Measurements from ENCODE around the gene SLC2A6.

Gene SLC2A6

GRCh38 chr9:133517711-133518110, 38.8 kb upstream of the SLC2A6 start:
- TF ChIP-seq, protein P1, sequence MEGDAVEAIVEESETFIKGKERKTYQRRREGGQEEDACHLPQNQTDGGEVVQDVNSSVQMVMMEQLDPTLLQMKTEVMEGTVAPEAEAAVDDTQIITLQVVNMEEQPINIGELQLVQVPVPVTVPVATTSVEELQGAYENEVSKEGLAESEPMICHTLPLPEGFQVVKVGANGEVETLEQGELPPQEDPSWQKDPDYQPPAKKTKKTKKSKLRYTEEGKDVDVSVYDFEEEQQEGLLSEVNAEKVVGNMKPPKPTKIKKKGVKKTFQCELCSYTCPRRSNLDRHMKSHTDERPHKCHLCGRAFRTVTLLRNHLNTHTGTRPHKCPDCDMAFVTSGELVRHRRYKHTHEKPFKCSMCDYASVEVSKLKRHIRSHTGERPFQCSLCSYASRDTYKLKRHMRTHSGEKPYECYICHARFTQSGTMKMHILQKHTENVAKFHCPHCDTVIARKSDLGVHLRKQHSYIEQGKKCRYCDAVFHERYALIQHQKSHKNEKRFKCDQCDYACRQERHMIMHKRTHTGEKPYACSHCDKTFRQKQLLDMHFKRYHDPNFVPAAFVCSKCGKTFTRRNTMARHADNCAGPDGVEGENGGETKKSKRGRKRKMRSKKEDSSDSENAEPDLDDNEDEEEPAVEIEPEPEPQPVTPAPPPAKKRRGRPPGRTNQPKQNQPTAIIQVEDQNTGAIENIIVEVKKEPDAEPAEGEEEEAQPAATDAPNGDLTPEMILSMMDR (IDR thresholded peaks at IDR 0.05; ENCODE audit: insufficient read depth, low read length, poor library complexity, severe bottlenecking), result no peak
- Histone ChIP-seq H3K27me3 (replicated peaks; ENCODE audit: control insufficient read depth, insufficient read depth, low read length) (peaks cover 4% of the 10 kb centered on the region; the same call in 1 of the 2 replicates), H3K4me3 (replicated peaks; ENCODE audit: low read depth, low read length) (no peak overlapping the region), H3K36me3 (ENCODE audit: control insufficient read depth, insufficient read depth, low read length) (no peaks in the 10 kb centered on the region)
- DNase-seq (ENCODE audit: extremely low read depth, insufficient read length), result no peak

DNA sequence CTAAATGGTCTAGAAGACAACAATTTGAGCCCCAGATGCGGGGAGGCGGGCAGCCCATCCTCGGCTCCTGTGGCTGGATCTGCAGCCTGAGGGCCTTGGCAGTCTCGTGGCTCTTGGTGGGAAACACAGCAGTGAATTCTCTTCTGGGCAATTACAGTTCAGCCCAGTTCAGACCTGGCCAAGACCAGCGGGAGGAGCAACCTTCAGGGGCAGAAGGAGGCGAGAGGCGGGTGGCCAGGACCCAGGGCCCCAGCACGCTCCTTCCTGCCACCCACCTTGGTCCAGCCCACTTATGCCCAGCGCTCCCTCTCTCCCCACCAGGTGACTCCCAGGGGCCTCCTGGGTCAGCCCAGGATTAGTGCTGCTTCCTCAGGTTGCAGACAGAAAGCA, 38.1 kb upstream of the SLC2A6 start:
- Histone ChIP-seq H3K27me3 (replicated peaks; ENCODE audit: control insufficient read depth, insufficient read depth, low read length) (peaks cover 4% of the 10 kb centered on the region; the same call in 1 of the 2 replicates), H3K4me3 (replicated peaks; ENCODE audit: low read depth, low read length) (no peak overlapping the region), H3K36me3 (ENCODE audit: control insufficient read depth, insufficient read depth, low read length) (no peaks in the 10 kb centered on the region)
- DNase-seq (ENCODE audit: extremely low read depth, insufficient read length), result no peak
- TF ChIP-seq, protein P1 (IDR thresholded peaks at IDR 0.05; ENCODE audit: insufficient read depth, low read length, poor library complexity, severe bottlenecking), result no peak

DNA sequence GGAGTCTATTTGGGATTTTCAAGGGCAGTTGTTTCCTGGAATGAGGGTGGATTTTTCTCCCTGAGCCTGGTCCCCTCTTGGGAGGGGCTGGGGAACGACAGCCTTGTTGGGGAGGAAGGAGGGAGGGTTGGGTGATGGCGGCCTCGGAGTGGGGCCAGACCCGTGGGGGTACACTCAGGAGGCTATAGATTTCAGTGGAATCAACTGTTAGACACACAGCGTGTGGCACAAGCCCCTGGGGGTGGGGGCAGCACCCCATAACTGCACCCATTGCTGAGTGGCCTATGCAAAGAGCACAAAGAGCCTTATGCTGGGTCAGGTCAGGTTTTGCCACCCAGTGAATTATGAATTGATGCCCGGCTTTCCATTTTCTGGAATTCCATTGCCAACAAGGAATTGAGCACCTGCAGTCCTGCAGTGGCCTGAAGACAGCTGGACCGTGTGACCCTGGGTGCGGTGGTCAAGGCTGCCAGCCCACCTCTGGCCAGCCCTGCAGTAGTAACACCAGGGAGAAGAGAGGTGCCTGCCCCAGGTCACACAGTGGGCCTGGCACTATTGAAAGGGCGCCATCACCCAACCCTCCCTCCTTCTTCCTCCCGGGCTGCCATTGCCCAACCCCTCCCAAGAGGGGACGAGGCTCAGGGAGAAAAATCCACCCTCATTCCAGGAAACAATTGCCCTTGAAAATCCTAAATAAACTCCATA, 37.5 kb upstream of the SLC2A6 start:
- Histone ChIP-seq H3K36me3 (ENCODE audit: control insufficient read depth, insufficient read depth, low read length) (no peaks in the 10 kb centered on the region), H3K4me3 (replicated peaks; ENCODE audit: low read depth, low read length) (no peak overlapping the region), H3K27me3 (replicated peaks; ENCODE audit: control insufficient read depth, insufficient read depth, low read length) (peaks cover 4% of the 10 kb centered on the region; the same call in 1 of the 2 replicates)
- no peak for DNase-seq (ENCODE audit: extremely low read depth, insufficient read length)
- TF ChIP-seq, protein P1 (IDR thresholded peaks at IDR 0.05; ENCODE audit: insufficient read depth, low read length, poor library complexity, severe bottlenecking), result no peak

- TF ChIP-seq, protein P1 (IDR thresholded peaks at IDR 0.05; ENCODE audit: insufficient read depth, low read length, poor library complexity, severe bottlenecking), result no peak
Observed at GRCh38 chr9:133515615-133516255, 36.8 kb upstream of the SLC2A6 start.

DNA sequence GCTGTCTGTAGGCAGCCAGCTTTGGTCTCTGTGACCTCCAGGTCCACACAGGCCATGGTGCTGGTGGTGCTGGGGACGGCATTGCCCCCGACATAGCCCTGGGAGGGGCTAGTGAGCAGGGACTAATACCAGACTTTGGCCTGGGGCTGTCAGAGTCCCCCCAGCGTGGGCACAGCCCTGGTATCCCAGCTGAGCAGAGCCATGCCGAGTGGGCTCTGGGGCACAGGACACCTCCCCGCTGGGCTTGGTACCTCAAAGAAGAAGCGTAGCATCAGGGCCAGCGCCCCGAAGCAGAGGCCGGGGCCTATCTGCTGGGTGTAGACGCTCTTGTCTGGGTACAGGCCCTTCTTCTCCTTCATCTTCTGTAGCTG, 36.3 kb upstream of the SLC2A6 start:
- Histone ChIP-seq H3K27me3 (replicated peaks; ENCODE audit: control insufficient read depth, insufficient read depth, low read length) (peaks cover 4% of the 10 kb centered on the region; the same call in 1 of the 2 replicates), H3K36me3 (ENCODE audit: control insufficient read depth, insufficient read depth, low read length) (no peaks in the 10 kb centered on the region), H3K4me3 (replicated peaks; ENCODE audit: low read depth, low read length) (no peak overlapping the region)
- TF ChIP-seq, protein P1 (IDR thresholded peaks at IDR 0.05; ENCODE audit: insufficient read depth, low read length, poor library complexity, severe bottlenecking), result no peak
- no peak for DNase-seq (ENCODE audit: extremely low read depth, insufficient read length)

More at GRCh38 chr9:133515615-133516255, 36.8 kb upstream of the SLC2A6 start:
- Histone ChIP-seq H3K36me3 (ENCODE audit: control insufficient read depth, insufficient read depth, low read length) (no peaks in the 10 kb centered on the region), H3K27me3 (replicated peaks; ENCODE audit: control insufficient read depth, insufficient read depth, low read length) (peaks cover 4% of the 10 kb centered on the region; the same call in 1 of the 2 replicates), H3K4me3 (replicated peaks; ENCODE audit: low read depth, low read length) (no peak overlapping the region)
- DNase-seq (ENCODE audit: extremely low read depth, insufficient read length), result no peak
